ENCODE measurements around the gene VGLL3. TPM values are rescaled to one million over a fixed set of nuclear protein-coding genes. Genes with fewer than 3 reads are reported as not detected.
"Not testable (repeated sequence)": the region's sequence is repeated elsewhere in the genome, so short reads cannot be mapped to it uniquely, and the experiment has no call there.

The VGLL3 gene, protein sequence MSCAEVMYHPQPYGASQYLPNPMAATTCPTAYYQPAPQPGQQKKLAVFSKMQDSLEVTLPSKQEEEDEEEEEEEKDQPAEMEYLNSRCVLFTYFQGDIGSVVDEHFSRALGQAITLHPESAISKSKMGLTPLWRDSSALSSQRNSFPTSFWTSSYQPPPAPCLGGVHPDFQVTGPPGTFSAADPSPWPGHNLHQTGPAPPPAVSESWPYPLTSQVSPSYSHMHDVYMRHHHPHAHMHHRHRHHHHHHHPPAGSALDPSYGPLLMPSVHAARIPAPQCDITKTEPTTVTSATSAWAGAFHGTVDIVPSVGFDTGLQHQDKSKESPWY
- 1 to 10 TPM; 3.8 to 5.5 (median 4.8) TPM for polyA plus RNA-seq (ENCODE audit: insufficient read length in 4 of 4)

GRCh38 chr3:86990734-86991481 lies at the start of gene VGLL3:
VGLL3 (minus strand) TSS chr3:86991149; CDS start chr3:86990743, 406 bp downstream.
- DNase-seq (ENCODE audit: low read depth in 4 of 4, low spot score in 2 of 4): peak in 3 of 4 donors; percentile 30 to 48 (median 38)

- no peak for DNase-seq (ENCODE audit: low read depth in 4 of 4, low spot score in 2 of 4)
These were observed 46.7 kb upstream of the VGLL3 start for GRCh38 chr3:87037652-87038051.

GRCh38 chr3:87036671-87037070 lies 45.7 kb upstream of the VGLL3 start:
- DNase-seq (ENCODE audit: low read depth in 4 of 4, low spot score in 2 of 4): no peak

DNA sequence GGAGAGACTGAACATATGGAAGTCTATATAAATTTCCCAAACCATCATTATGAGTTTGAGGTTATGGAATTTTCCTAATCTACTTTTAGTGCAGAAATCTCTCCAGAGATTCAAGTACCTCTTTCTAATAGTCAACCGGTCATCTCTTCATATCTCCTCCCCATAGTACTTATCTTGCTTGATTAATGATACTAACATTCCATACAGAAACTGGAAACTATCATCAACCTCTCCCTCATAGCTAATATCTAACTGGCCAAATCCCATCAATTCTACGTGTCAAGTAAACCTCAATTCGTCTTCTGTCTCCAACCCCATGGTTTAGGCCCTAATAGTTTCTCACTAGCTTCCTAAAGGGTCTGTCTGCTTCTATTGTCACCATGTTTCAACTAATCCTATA lies 44.4 kb upstream of the VGLL3 start:
- no peak for DNase-seq (ENCODE audit: low read depth in 4 of 4, low spot score in 2 of 4)

DNA sequence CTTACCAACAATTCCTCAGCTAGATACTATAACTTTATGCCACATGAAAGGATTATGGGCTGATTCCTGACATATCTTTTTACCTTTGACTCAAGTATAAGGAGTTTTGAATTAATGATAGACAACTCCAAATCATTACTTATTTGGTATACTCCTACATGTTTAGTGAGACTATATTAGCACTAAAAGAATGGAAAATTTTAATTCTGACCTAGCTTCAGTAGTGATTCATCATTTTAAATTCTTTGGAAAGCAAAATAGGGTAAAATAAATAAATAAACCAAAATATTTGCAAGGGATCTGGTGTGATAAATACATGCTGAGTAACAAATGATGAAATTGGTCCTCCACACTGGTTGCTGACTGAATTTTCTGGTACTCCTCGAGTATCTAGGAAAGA lies 42.3 kb upstream of the VGLL3 start:
- no peak for DNase-seq (ENCODE audit: low read depth in 4 of 4, low spot score in 2 of 4)

DNA sequence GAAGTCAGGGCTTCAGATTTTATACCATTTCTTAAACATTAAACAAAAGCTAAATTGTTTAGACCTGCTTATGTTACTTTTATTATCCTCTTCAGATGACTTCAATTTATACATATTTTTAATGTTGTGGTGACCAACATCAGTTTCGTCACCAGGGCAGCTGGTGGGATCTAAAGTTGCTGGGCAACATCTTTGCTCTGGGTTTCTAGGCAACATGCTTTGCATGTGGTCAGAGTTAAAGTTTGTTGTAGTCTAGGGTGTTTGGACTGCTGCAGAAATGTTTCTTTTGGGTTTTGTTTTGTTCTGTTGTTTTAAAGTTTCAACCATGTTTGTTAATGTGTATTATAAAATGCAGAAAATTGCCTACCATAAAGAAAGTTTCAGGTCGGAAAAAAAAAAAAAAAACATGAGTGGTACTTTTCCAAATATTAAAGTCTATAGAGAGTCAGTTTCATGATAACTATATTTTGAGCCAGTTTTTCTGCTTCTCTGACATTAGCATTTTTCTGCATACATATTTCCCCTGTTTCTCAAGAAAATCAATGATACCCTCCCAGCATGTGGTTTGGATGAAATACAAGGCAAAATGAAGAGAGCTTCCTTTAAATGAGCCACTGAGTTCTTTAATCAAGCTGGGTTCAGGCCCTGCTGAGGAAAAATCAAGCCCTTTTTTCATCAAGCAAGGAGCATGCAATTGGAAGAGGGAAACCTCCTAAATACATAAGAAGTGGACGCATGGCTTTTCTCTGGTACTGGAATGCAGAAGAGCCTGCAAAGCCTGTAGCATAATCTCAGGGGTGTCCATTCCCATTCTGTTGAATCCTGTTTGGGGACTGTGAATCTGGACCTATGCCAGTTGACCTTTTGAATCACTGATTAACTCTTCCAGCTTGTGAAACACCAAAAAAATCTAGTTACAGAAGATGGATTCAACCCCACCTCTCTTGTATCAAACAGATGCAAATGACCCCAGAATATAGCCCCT lies 35.0 kb upstream of the VGLL3 start:
- no peak for DNase-seq (ENCODE audit: low read depth in 4 of 4, low spot score in 2 of 4)

DNA sequence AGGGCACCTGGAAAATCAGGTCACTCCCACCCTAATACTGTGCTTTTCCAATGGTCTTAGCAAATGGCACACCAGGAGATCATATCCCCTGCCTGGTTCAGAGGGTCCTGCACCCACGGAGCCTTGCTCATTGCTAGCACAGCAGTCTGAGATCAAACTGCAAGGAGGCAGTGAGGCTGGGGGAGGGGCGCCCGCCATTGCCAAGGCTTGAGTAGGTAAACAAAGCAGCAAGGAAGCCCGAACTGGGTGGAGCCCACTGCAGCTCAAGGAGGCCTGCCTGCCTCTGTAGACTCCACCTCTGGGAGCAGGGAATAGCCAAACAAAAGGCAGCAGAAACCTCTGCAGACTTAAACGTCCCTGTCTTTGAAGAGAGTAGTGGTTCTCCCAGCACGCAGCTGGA lies 26.4 kb upstream of the VGLL3 start:
- DNase-seq (ENCODE audit: low read depth in 4 of 4, low spot score in 2 of 4): not testable (repeated sequence)

DNA sequence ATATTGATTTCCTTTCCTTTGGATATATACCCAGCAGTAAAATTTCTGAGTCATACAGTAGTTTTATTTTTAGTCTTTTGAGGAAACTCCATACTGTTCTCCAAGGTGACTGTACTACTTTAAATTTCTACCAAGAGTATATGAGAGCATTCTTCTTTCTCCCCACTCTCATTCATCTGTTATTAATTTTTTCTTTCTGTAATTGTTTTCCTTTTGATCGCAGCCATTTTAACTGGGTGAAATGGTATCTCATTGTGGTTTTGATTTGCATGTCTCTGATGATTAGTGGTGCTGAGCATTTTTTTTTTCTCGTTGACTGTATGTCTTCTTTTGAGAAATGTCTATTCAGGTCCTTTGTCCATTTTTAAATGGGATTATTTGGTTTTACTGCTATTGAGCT lies 18.3 kb upstream of the VGLL3 start:
- DNase-seq (ENCODE audit: low read depth in 4 of 4, low spot score in 2 of 4): no peak

DNA sequence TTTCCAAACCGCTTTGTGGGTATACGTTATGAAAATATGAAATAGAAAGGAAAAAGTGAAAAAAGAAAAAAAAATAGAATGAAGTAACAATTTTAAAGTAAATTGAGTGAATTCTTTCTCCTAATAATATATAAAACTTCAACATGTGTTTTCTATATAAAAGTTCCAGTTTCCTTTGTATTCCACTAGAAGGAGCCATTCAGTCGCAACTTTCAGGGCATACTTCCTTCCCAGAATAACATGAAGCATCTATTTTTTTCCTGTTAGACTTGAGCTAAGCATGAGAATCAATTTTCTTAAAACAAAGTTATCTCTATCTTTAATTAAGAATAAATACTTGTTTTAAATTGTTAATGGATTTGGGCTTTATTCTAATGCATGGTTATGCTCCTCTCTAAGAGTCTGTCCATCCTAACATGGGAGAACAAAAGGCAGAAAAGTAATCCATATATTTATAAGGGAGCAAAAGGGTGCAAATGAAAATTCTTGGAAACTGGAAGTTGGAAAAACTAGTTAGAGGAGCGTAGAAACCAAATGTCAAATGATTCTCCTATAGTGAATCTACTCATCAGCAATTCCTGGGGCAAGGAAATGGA lies 16.0 kb upstream of the VGLL3 start:
- DNase-seq (ENCODE audit: low read depth in 4 of 4, low spot score in 2 of 4): no peak

GRCh38 chr3:87004883-87005282 lies 13.9 kb upstream of the VGLL3 start:
- DNase-seq (ENCODE audit: low read depth in 4 of 4, low spot score in 2 of 4): no peak

DNA sequence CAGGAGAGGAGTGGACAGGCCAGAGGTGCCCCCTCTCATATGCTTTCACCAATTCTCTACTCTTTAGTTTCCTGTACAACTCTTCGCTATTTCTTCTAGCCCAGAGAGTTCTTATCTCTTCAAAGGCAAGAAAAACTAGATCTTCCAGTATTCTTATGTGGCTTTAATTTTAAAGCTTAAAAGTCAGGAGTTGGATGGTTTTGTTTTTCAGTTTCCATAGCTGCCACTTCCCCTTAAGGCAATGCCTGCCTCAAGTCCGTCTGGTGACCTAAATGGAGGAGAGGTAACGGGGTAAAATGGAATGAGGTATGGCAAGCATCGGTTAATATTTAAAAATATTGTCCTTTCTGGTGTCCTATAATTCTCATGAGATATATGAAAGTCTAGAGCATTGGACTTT lies 11.4 kb upstream of the VGLL3 start:
- no peak for DNase-seq (ENCODE audit: low read depth in 4 of 4, low spot score in 2 of 4)

GRCh38 chr3:87001473-87002098 lies 10.6 kb upstream of the VGLL3 start:
- DNase-seq (ENCODE audit: low read depth in 4 of 4, low spot score in 2 of 4): no peak

GRCh38 chr3:87000940-87001339 lies 10.0 kb upstream of the VGLL3 start:
- no peak for DNase-seq (ENCODE audit: low read depth in 4 of 4, low spot score in 2 of 4)

DNA sequence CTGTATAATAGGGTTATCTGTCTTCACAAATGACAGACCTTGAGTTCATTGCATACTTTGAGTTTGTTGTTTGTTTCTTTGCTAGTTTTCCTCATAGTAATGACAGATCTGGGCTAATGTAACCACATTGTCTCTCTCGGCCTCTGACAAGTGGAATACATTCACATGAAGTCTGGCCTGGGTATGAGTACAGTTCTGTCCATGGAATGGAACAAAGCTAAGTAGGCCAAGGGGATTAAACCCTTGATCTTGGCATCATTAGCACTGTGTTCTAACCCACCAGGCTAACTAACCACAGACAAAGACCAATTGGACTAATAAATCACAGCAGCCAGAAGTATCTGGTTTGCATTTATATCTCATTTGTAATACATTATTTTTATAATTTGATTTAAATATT lies 7.6 kb upstream of the VGLL3 start:
- no peak for DNase-seq (ENCODE audit: low read depth in 4 of 4, low spot score in 2 of 4)

DNA sequence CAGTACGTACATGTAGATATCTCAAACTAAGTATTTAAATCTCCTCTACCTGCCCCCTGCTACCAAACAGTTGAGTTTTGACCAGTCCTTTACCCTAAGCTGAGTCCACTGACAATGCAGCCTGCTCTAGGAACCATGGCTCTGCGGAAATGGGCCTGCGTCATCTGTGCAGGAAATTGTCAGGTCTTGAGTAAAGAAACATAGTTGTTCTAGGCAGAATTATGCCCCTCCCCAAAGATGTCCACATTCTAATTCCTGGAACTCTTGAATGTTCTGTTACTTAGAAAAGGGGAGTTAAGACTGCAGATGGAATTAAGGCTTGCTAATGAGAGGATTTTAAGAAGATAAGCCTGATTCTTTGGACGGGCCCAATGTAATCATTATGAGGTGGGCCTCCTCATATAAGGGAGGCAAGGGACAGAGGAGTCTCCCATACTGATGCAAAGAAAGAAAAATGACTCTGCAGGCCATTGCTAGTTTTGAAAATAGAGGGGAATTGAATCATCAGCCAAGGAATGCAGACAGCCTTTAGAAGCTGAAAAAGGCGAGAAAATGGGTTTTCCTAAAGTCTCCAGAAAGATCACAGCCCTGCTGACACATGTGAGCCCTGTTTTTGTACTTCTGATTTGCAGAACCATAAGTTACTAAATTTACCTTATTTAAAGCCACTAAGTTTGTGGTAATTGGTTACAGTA lies 5.5 kb upstream of the VGLL3 start:
- DNase-seq (ENCODE audit: low read depth in 4 of 4, low spot score in 2 of 4): no peak

GRCh38 chr3:86995537-86995936 lies 4.6 kb upstream of the VGLL3 start:
- DNase-seq (ENCODE audit: low read depth in 4 of 4, low spot score in 2 of 4): no peak

DNA sequence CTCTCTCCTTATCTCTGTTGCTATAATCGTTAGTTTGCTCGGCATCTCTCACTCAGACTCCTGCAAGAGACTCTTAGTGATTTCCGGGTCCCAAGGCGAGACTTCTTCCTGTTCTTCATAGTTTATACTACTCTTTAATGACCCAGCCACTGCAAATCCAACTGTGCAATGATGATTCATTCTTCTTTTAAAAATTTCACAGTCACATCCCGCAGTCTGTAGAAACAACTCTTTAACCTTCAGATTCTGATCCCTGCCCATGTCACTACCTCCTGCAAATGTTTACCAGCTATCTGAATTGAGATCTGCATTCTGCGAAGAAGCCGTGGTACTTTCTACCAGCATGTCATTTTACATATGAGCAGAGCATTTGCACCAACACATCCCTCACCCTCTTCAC lies 2.8 kb upstream of the VGLL3 start:
- no peak for DNase-seq (ENCODE audit: low read depth in 4 of 4, low spot score in 2 of 4)

DNA sequence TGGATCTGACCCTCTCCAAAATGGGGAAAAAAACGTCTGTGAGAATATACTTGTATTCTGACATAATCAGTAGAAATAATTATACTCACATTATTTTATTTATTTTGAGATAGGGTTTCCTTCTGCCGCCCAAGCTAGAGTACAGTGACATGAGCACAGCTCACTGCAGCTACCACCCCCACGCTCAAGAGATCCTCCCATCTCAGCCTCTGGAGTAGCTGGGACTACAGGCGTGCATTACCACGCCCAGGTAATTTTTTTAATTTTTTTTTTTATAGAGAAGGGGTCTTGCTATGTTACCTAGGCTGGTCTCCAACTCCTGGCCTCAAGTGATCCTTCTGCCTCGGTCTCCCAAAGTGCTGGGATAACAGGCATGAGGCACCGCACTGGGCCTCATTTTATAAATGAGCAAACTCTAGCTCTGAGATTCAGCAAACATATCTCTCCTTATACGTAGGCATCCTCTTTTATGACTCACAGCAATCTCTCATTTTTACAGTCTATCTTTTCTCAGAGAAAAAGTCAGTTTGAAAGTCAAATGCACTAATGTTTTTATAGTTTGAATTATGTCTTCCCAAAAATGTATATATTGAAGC lies 989 bp upstream of the VGLL3 start:
- no peak for DNase-seq (ENCODE audit: low read depth in 4 of 4, low spot score in 2 of 4)

DNA sequence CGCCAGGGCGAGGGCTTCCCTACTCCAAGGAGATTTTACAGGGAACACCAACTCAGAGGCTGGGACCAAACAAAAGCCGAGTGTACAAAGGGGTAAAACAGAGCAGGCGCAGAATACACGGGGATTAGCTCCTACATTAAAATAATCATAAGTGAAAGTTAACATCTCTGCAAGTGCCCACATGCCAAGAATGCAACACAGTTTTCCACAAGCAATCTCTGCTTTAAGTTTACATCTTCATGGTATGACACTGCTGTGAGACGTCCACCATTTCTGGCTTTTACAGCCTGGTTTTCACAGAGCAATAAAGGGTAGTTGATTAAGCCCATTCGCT lies 500 bp upstream of the VGLL3 start:
- peak in 1 of 4 donors; percentile 10 for DNase-seq (ENCODE audit: low read depth in 4 of 4, low spot score in 2 of 4)

All from left renal cortex interstitium (tissue), 4 donors.